Measurements from ENCODE around the gene ST3GAL4. TPM values are rescaled to one million over a fixed set of nuclear protein-coding genes. Genes with fewer than 3 reads are reported as not detected.

ST3GAL4 gene
- total and polyA plus RNA-seq, 10 of the 15 experiments (the other 5 are each of a cell fraction or from before 2014, with no cell fraction given): 3.8 to 8.1 (median 6.5) TPM; not detected in 2

GRCh38 chr11:126352163-126352562 lies 3.3 kb upstream of the ST3GAL4 start:
- Histone ChIP-seq H3K9ac (ENCODE audit: control insufficient read depth, insufficient read depth, low read length) (no peak overlapping the region), H3K4me2 (ENCODE audit: control insufficient read depth, insufficient read depth) (peak overlapping the region; percentile 11; the same call in 1 of the 2 replicates), H3K4me1 (ENCODE audit: control insufficient read depth, insufficient read depth, low read length) (peaks cover 21% of the 10 kb centered on the region), H3K27ac (ENCODE audit: control insufficient read depth, insufficient read depth) (no peak overlapping the region), H4K20me1 (ENCODE audit: control insufficient read depth, insufficient read depth) (no peaks in the 10 kb centered on the region), H3K9me3 (replicated peaks; ENCODE audit: control insufficient read depth, insufficient read depth, low read length) (no peaks in the 10 kb centered on the region), H2AFZ (ENCODE audit: control insufficient read depth, low read depth, low read length) (no peak overlapping the region), H3K79me2 (ENCODE audit: control insufficient read depth, insufficient read depth, low read length) (peaks cover 17% of the 10 kb centered on the region), H3K27me3 (replicated peaks in 1 of 2; ENCODE audit: control insufficient read depth in 2 of 2, insufficient read depth in 2 of 2, low read length in 1 of 2) (no peaks in the 10 kb centered on the region), H3K36me3 (ENCODE audit: control insufficient read depth in 2 of 2, insufficient read depth in 2 of 2, low read length in 1 of 2) (peaks cover 0 to 4% of the 10 kb centered on the region in 2 experiments; a peak in 2 of 4 replicates), H3K4me3 (no peak overlapping the region; the same call in 1 of the 2 replicates)
- in situ Hi-C loops (cut with MboI): no loop called here
- WGBS (ENCODE audit: insufficient coverage, insufficient replicate concordance, low lambda C conversion rate, missing lambda C conversion rate): 64% methylated on average over 3 of the region's 3 CpGs
- SMC1A ChIA-PET (ENCODE audit: uncharacterized antibody, unreplicated experiment): no interaction called here
- DNase-seq (ENCODE audit: low read depth, low spot score) (no peak), ATAC-seq (no peak), FAIRE-seq (no peak)
- RAD21 ChIA-PET (ENCODE audit: unreplicated experiment): no interaction called here
- BruUV-seq (replicated peaks): no TSS peak
- CTCF ChIA-PET: no interaction called here
- intact Hi-C loops (cut with micrococcal nuclease; ENCODE audit: unreplicated experiment): no loop called here
- POLR2A ChIA-PET: no interaction called here
- TF ChIP-seq ETV6 (conservative IDR thresholded peaks at IDR 0.05 in 1 of 2, IDR thresholded peaks at IDR 0.05 in 1 of 2; ENCODE audit: borderline replicate concordance in 1 of 2, low read depth in 1 of 2) (no peak), NRF1 (conservative IDR thresholded peaks at IDR 0.05; ENCODE audit: low read depth, low read length) (no peak), CHD1 (IDR thresholded peaks at IDR 0.05; ENCODE audit: low read depth, low read length) (no peak), CBX3 (IDR thresholded peaks at IDR 0.05; ENCODE audit: borderline replicate concordance, low read depth) (no peak), ZBTB4 (CRISPR knock-in tag; IDR thresholded peaks at IDR 0.05) (no peak), NKRF (conservative IDR thresholded peaks at IDR 0.05) (no peak), BRCA1 (IDR thresholded peaks at IDR 0.05; ENCODE audit: low read depth, low read length) (no peak), RCOR1 (conservative IDR thresholded peaks at IDR 0.05; ENCODE audit: low read depth, low read length) (no peak), POLR2A (IDR thresholded peaks at IDR 0.05; ENCODE audit: low read depth, low read length) (no peak), SIX5 (IDR thresholded peaks at IDR 0.05; ENCODE audit: low read depth, low read length, severe bottlenecking) (no peak), CEBPB (IDR thresholded peaks at IDR 0.05; ENCODE audit: borderline replicate concordance in 1 of 2, low read depth in 2 of 2, low read length in 2 of 2) (no peak), MEF2A (IDR thresholded peaks at IDR 0.05; ENCODE audit: insufficient read depth, low read depth, low read length) (no peak), TCF3 (IDR thresholded peaks at IDR 0.05; ENCODE audit: borderline replicate concordance, insufficient read depth, low read depth, low read length) (no peak), SMAD5 (IDR thresholded peaks at IDR 0.05; ENCODE audit: low read depth) (no peak), TARDBP (IDR thresholded peaks at IDR 0.05; ENCODE audit: borderline replicate concordance) (no peak), PBX3 (IDR thresholded peaks at IDR 0.05; ENCODE audit: insufficient replicate concordance, low read depth, low read length) (no peak), HDAC6 (IDR thresholded peaks at IDR 0.05; ENCODE audit: unreplicated experiment) (no peak)

All from GM12878 (cell line).